ENCODE measurements around the gene FCRL4.

- TF ChIP-seq POLR2A (IDR thresholded peaks at IDR 0.05; ENCODE audit: borderline replicate concordance, extremely low read depth, insufficient read depth, insufficient read length) (no peak), RAD21 (IDR thresholded peaks at IDR 0.05; ENCODE audit: low read depth) (no peak), SIN3A (IDR thresholded peaks at IDR 0.05; ENCODE audit: low read depth) (no peak), ZFX (IDR thresholded peaks at IDR 0.05) (no peak), EZH2 (IDR thresholded peaks at IDR 0.05) (no peak), MAX (IDR thresholded peaks at IDR 0.05) (no peak), YY1 (IDR thresholded peaks at IDR 0.05; ENCODE audit: extremely low read depth, insufficient replicate concordance, low read depth, low read length) (no peak), ZBTB33 (IDR thresholded peaks at IDR 0.05; ENCODE audit: extremely low read depth, insufficient replicate concordance, low read length) (no peak), EZH2phosphoT487 (IDR thresholded peaks at IDR 0.05; ENCODE audit: borderline replicate concordance) (no peak), ATF3 (IDR thresholded peaks at IDR 0.05) (no peak), ZNF274 (IDR thresholded peaks at IDR 0.05; ENCODE audit: low read depth, low read length) (no peak), TCF7L2 (IDR thresholded peaks at IDR 0.05; ENCODE audit: borderline replicate concordance, extremely low read depth, insufficient read depth, insufficient read length) (no peak), EGR1 (IDR thresholded peaks at IDR 0.05; ENCODE audit: low read depth) (no peak)
- TF ChIP-seq, protein P1, sequence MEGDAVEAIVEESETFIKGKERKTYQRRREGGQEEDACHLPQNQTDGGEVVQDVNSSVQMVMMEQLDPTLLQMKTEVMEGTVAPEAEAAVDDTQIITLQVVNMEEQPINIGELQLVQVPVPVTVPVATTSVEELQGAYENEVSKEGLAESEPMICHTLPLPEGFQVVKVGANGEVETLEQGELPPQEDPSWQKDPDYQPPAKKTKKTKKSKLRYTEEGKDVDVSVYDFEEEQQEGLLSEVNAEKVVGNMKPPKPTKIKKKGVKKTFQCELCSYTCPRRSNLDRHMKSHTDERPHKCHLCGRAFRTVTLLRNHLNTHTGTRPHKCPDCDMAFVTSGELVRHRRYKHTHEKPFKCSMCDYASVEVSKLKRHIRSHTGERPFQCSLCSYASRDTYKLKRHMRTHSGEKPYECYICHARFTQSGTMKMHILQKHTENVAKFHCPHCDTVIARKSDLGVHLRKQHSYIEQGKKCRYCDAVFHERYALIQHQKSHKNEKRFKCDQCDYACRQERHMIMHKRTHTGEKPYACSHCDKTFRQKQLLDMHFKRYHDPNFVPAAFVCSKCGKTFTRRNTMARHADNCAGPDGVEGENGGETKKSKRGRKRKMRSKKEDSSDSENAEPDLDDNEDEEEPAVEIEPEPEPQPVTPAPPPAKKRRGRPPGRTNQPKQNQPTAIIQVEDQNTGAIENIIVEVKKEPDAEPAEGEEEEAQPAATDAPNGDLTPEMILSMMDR (IDR thresholded peaks at IDR 0.05 in 2 of 3, conservative IDR thresholded peaks at IDR 0.05 in 1 of 3; ENCODE audit: borderline replicate concordance in 1 of 3, insufficient read depth in 1 of 3, low read depth in 2 of 3, low read length in 2 of 3): no peak
These were observed 2.5 kb downstream of the FCRL4 start for GRCh38 chr1:157595356-157595755.
